GM12878 (cell line): ENCODE results near the gene SYCN. TPM values are rescaled to one million over a fixed set of nuclear protein-coding genes. Genes with fewer than 3 reads are reported as not detected.

Source experiments
- ATAC-seq: fragments of 200-7000 bp; cut with Tn5 transposase; 3 replicates; pipeline ENCODE4 v1.9.1; 2020; ENCODE audit warnings: mild to moderate bottlenecking, moderate library complexity
- BruUV-seq: library from RNA; stranded (reverse); fragments of 400-500 nt; replicated peaks from 2 replicates; lab custom pipeline; 2021; lab: Mats Ljungman, UMichigan
- CTCF ChIA-PET: fragments of 300-600 bp; sonication (Branson Sonifier 250); formaldehyde crosslinking; extraction: SDS; loops from one replicate; lab custom pipeline; 2021; ENCODE audit warnings: inconsistent platforms; lab: Yijun Ruan, JAX
- POLR2A ChIA-PET: fragments of 350-600 bp; formaldehyde crosslinking; extraction: SDS; loops from one replicate; lab custom pipeline; 2021; ENCODE audit warnings: inconsistent platforms; lab: Charles Lee
- RAD21 ChIA-PET: fragments of 300-600 bp; sonication (Branson Sonifier 250); formaldehyde crosslinking; loops from one replicate; lab custom pipeline; 2023; ENCODE audit warnings: antibody characterized with exemption; ENCODE audit not compliant: unreplicated experiment; lab: Charles Lee
- SMC1A ChIA-PET: fragments of 300-600 bp; sonication (Branson Sonifier 250); formaldehyde crosslinking; loops from one replicate; lab custom pipeline; 2023; ENCODE audit not compliant: unreplicated experiment, uncharacterized antibody; lab: Charles Lee
- DNase-seq: peaks from one replicate; pipeline ENCODE4 v3.0.0-alpha.2; 2011; ENCODE audit warnings: low read depth, low spot score
- FAIRE-seq: peaks from 3 replicates; lab custom pipeline; 2011; peaks lifted over from hg19 to GRCh38; lab: Jason Lieb, UNC
- H2AFZ ChIP-seq: 2 replicates; pipeline ENCODE4 v1.6.0; 2011; ENCODE audit warnings: low read depth, low read length, control low read depth; ENCODE audit not compliant: control insufficient read depth
- H3K27ac ChIP-seq: 2 replicates; pipeline ENCODE4 v1.5.1; 2011; ENCODE audit warnings: control low read depth; ENCODE audit not compliant: control insufficient read depth, insufficient read depth
- H3K27me3 ChIP-seq, 2 experiments: replicated peaks in 1 of 2; 2 replicates each; pipeline versions ENCODE4 v1.6.0 to v1.6.1; 2011; ENCODE audit warnings: low read length in 1 of 2; ENCODE audit not compliant: control insufficient read depth in 2 of 2, insufficient read depth in 2 of 2
- H3K36me3 ChIP-seq, 2 experiments: 2 replicates each; pipeline ENCODE4 v1.5.1; 2011; ENCODE audit warnings: low read length in 1 of 2; ENCODE audit not compliant: control insufficient read depth in 2 of 2, insufficient read depth in 2 of 2
- H3K4me1 ChIP-seq: 2 replicates; pipeline ENCODE4 v1.6.1; 2011; ENCODE audit warnings: mild to moderate bottlenecking, low read length, moderate library complexity, mixed read lengths; ENCODE audit not compliant: control insufficient read depth, insufficient read depth
- H3K4me2 ChIP-seq: 2 replicates; pipeline ENCODE4 v1.6.0; 2011; ENCODE audit warnings: control low read depth; ENCODE audit not compliant: control insufficient read depth, insufficient read depth
- H3K4me3 ChIP-seq: fragments of 200-600 bp; sonication (generic); 2 replicates; pipeline ENCODE4 v1.5.1; 2016
- H3K79me2 ChIP-seq: 2 replicates; pipeline ENCODE4 v1.6.0; 2011; ENCODE audit warnings: low read length; ENCODE audit not compliant: control insufficient read depth, insufficient read depth
- H3K9ac ChIP-seq: 2 replicates; pipeline ENCODE4 v1.8.0; 2011; ENCODE audit warnings: low read length, control low read depth, mixed read lengths; ENCODE audit not compliant: control insufficient read depth, insufficient read depth
- H3K9me3 ChIP-seq: replicated peaks from 3 replicates; pipeline ENCODE4 v1.5.1; 2011; ENCODE audit warnings: mild to moderate bottlenecking, low read length; ENCODE audit not compliant: control insufficient read depth, insufficient read depth
- H4K20me1 ChIP-seq: 2 replicates; pipeline ENCODE4 v1.6.0; 2011; ENCODE audit not compliant: control insufficient read depth, insufficient read depth
- CHD4 ChIP-seq: fragments of 200-600 bp; sonication (generic); IDR thresholded peaks from 2 replicates; pipeline ENCODE4 v1.6.1; 2016; ENCODE audit warnings: mild to moderate bottlenecking
- JUNB ChIP-seq: IDR thresholded peaks from 2 replicates; pipeline ENCODE4 v1.6.1; 2016; ENCODE audit warnings: antibody characterized with exemption, mild to moderate bottlenecking
- KDM1A ChIP-seq: fragments of 200-600 bp; sonication (generic); IDR thresholded peaks from 2 replicates; pipeline ENCODE4 v1.6.1; 2016; ENCODE audit warnings: borderline replicate concordance
- MEF2A ChIP-seq: IDR thresholded peaks from 2 replicates; pipeline ENCODE4 v1.6.1; 2011; ENCODE audit warnings: low read depth, mild to moderate bottlenecking, low read length, moderate library complexity; ENCODE audit not compliant: insufficient read depth
- POLR2A ChIP-seq: IDR thresholded peaks from 2 replicates; pipeline ENCODE4 v1.6.1; 2011; ENCODE audit warnings: low read depth, mild to moderate bottlenecking, low read length
- POLR2AphosphoS5 ChIP-seq: IDR thresholded peaks from 2 replicates; pipeline ENCODE4 v1.6.1; 2011; ENCODE audit warnings: mild to moderate bottlenecking, low read length, inconsistent platforms
- RBBP5 ChIP-seq: fragments of 200-600 bp; sonication (generic); conservative IDR thresholded peaks from 2 replicates; pipeline ENCODE4 v1.6.1; 2016
- SIX5 ChIP-seq: IDR thresholded peaks from 2 replicates; pipeline ENCODE4 v1.6.1; 2011; ENCODE audit warnings: mild to moderate bottlenecking, low read depth, low read length, moderate library complexity; ENCODE audit not compliant: severe bottlenecking
- ZNF384 ChIP-seq: IDR thresholded peaks from 2 replicates; pipeline ENCODE4 v1.6.1; 2012; ENCODE audit warnings: low read depth, mild to moderate bottlenecking, low read length, improper control_type of control experiment, borderline replicate concordance
- WGBS: methylation state at CpG from one replicate; pipeline ENCODE4 v1.1.6; 2016; ENCODE audit warnings: low lambda C conversion rate; ENCODE audit not compliant: insufficient replicate concordance, insufficient coverage; ENCODE audit errors: missing lambda C conversion rate; 5-methylcytosine and 5-hydroxymethylcytosine counted together
- in situ Hi-C: fragments of 300-500 bp; cut with MboI; formaldehyde crosslinking; loops from 9 replicates; pipeline ENCODE4 v1.14.3; 2018; ENCODE audit warnings: mixed read lengths
- intact Hi-C: fragments of 100-400 bp; cut with micrococcal nuclease; formaldehyde crosslinking; loops from one replicate; pipeline ENCODE4 v1.14.2; 2022; ENCODE audit not compliant: unreplicated experiment
- polyA plus RNA-seq, 11 experiments: library from polyadenylated mRNA; depleted of rRNA in 4 of 11; unstranded in 6 of 11; stranded (reverse) in 5 of 11; fragments of >200 nt; fragmentation: Nextera tagmentation in 4 of 11; fragmentation: Illumina TruSeq in 1 of 11; extraction: Ambion mirVana in 4 of 11; extraction: Trizol in 1 of 11; gene quantifications; 1 replicate in 1 of 11; 2 replicates in 10 of 11; pipeline versions ENCODE4 v1.2.1 to v1.2.3, GENCODE V29; 2011 to 2016; ENCODE audit warnings: inconsistent platforms in 2 of 11, missing spikeins in 2 of 11, low read depth in 1 of 11
- total RNA-seq, 4 experiments: library from RNA; depleted of rRNA in 3 of 4; stranded (reverse); fragments of >200 nt in 3 of 4; fragmentation: Illumina TruSeq in 1 of 4; extraction: Trizol in 1 of 4; gene quantifications; 2 replicates each; pipeline versions ENCODE4 v1.2.1 to v1.2.3, GENCODE V29; 2013 to 2021
- TF ChIP-seq, protein P1 (sequence below): IDR thresholded peaks from 2 replicates; pipeline ENCODE4 v1.6.1; 2011; ENCODE audit warnings: low read depth, low read length, improper control_type of control experiment, borderline replicate concordance

Gene SYCN
- total and polyA plus RNA-seq, 10 of the 15 experiments (the other 5 are each of a cell fraction or from before 2014, with no cell fraction given), result 0.54 TPM; not detected in 9

DNA sequence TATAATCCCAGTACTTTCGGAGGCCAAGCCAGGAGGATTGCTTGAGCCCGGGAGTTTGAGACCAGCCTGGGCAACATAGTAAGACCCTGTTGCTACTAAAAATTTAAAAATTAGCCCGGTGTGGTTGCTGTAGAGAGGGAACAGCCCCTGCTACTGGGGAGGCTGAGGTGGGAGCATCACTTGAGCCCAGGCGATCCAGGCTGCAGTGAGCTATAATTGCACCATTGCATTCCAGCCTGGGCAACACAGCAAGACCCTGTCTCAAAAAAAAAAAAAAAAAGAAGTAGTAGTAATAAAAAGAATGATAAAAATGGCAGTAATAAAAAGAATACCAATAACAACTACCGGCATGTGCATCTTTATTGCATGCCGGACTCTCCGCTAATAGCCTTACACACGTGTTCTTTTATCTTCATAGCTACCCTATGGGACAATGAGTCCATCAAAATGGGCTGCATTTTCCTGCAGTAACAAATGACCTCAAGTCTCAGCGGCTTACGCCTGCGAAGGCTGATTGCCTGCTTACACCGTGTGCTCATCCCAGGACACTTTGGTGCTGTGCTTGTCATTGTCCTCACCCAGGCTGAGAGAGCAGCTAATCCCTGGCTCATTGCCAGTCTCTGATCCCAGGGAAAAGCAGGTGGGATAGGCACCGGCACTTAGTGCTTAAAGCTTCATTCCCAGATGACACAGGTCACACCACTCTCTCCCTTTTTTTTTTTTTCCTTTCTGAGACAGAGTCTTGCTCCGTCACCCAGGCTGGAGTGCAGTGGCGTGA is 14.4 kb upstream of the SYCN start:
- no peak overlapping the region for H3K4me2 ChIP-seq
- ChIA-PET RAD21 (no interaction called here), CTCF (interaction anchor here (0.6 to 2.0 kb wide), 2 partner anchors 110 to 1371 kb away, joined by 3 to 5 read pairs; no protein-coding TSS in a partner anchor), SMC1A (interaction anchor here (0.6 to 1.3 kb wide), 3 partner anchors 72 to 1600 kb away, joined by 3 read pairs; partner anchors contain the start of gene GMFG), POLR2A (no interaction called here)
- H2AFZ ChIP-seq, result no peak overlapping the region
- no peaks in the 10 kb centered on the region for H3K4me1 ChIP-seq
- no peaks in the 10 kb centered on the region for H4K20me1 ChIP-seq
- peaks cover 0 to 3% of the 10 kb centered on the region in 2 experiments; a peak in 2 of 4 replicates for H3K27me3 ChIP-seq
- FAIRE-seq, result no peak
- H3K9ac ChIP-seq, result no peak overlapping the region
- no peak for ATAC-seq
- no peak overlapping the region for H3K27ac ChIP-seq
- H3K79me2 ChIP-seq, result no peaks in the 10 kb centered on the region
- no peaks in the 10 kb centered on the region; the same call in 2 of the 3 replicates for H3K9me3 ChIP-seq
- in situ Hi-C loops (no loop called here), intact Hi-C loops (no loop called here)
- H3K4me3 ChIP-seq, result no peak overlapping the region
- no TSS peak for BruUV-seq
- H3K36me3 ChIP-seq, result no peaks in the 10 kb centered on the region
- TF ChIP-seq RBBP5, result no peak
- no peak for TF ChIP-seq MEF2A
- no peak for TF ChIP-seq JUNB
- no peak for TF ChIP-seq ZNF384
- TF ChIP-seq POLR2A, result no peak
- TF ChIP-seq KDM1A, result no peak
- no peak for TF ChIP-seq CHD4
- TF ChIP-seq POLR2AphosphoS5, result no peak
- TF ChIP-seq SIX5, result no peak
- TF ChIP-seq, protein P1, sequence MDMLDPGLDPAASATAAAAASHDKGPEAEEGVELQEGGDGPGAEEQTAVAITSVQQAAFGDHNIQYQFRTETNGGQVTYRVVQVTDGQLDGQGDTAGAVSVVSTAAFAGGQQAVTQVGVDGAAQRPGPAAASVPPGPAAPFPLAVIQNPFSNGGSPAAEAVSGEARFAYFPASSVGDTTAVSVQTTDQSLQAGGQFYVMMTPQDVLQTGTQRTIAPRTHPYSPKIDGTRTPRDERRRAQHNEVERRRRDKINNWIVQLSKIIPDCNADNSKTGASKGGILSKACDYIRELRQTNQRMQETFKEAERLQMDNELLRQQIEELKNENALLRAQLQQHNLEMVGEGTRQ, result no peak
- DNase-seq, result no peak
- 66% methylated on average over 14 of the region's 15 CpGs for WGBS
